Right kidney (tissue), 1 donor: ENCODE measurements around the gene ZFR2.

Experiments used
- DNase-seq: peaks from one replicate; pipeline ENCODE4 v3.0.0-alpha.2; 2016

The ZFR2 gene

DNA sequence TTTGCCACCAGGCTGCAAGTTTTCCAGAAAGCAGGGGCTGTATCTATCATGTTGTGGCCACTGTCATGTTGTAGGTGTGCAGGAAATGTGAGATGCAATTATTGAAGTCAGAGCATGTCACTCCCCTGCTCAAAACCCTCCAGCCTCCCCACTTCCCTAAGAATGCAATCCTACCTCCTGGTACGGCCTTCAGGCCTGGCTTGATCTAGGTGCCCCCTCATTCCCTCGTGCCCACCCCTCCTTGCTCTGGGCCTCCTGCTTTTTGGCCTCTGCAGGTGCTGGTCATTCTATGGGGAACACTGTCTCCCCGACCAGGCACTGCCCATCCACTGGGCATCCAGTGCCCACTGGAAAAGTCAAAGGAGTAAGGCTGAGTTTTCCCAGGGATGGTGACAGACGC is 54.2 kb downstream of the ZFR2 start:
- no peak for DNase-seq

DNA sequence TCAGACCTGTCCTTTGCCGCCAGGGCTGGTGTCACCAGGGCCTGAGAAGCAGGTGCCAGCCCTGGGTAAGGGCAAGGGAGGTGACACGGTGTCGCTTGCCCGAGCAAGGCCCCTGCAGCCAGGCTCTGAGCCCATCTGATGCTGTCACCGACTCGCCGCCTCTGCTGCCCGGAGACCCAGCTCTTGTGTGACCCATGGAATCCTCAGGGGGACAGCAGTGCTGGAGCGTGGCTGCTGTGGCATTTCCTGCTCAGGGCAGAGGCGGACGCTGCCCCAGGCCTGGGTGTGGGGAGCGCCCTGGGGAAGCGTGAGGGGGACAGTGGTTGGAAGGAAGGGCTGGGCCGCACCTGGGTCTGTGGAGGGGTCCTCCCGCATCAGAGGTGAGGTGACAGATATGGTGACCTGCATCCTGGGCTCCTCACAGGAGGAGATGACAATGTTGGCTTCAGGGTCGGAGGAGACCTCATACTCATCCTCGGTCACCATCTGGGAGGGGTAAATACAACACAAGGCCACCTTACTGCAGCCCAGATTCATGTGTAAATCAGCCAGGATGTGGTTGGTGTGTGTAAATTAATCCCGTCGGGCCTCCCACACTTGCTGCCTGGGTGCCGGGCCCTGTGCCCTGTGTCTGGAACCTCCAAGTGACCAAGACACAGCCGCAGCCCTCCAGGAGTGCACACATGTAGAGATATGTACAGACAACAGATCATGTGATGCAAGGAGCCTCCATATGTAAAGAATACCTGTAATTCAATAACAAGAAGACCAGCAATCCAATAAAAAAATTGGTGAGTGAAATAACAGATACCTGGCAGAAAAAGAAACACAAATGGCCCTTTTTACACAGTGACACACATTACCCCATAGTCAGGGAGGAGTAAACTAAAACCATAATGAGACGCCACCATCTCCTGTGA is 55.1 kb downstream of the ZFR2 start:
- DNase-seq, result no peak

DNA sequence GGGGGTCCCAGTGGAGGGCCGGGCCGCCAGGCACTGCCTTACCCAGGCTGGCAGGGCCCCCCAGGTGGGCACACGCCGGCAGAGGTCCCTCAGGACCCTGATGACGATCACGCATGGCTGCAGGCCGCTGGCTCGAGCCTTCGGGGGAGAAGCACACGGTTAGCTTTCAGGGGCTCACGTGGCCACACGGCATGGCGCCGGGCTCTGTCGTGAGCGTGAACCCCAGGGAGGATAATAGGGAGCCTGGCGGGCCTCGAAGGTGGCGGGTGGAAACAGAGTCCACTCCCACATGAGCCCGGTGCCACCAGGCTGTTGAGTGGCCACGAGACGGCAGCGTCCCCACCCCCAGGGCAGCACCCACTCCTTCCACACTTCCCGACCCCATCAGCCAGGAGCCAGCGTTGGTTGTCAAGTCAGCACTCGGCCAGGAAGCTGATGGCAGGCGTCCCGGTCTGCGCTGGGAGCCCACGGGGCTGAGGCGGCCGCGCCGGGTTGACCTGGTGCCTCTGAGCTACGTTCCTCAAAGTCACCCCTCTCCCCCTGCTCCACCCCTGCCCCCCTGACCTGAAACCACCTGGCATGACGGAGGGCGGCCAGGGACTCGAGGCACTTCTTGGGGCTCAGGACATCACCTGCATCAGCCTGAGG is 58.0 kb downstream of the ZFR2 start:
- no peak for DNase-seq

DNA sequence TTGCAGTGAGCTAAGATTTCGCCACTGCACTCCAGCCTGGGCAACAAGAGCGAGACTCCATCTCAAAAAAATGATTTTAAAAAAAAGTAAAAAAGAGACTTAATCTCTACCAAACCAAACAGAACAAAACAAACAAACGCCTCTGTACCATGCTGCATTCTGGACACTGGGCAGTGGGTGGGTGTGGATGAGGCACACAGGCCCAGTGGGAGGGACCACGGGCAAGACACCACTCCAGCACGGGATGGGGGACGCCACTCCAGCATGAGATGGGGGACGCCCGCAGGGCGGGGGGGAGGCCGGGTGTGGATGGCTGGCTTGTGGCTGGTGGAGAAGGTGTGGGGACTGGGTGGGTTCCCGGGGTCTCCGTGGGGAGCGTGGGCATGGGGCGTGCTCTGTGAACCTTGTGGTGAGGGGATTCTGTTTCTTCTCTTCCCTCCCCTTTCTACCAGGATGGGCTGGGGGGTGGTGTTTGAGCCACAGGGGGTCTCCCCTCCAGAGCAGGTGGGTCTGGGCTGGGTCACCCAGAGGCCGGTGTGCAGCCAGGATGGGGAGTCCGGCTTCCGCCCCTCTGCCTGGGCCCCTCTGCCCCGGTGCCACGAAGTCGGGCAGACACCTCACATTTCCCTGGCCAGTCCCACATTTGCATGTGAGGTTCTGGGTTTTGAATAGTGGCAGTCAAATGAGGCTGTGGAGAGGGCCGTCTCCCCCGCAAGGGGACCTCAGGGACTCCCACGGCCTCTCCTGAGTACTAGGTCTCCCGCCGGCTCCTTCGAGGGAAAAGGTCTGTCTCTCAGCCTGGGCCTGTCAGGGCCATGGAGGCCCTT is 58.7 kb downstream of the ZFR2 start:
- DNase-seq, result no peak

DNA sequence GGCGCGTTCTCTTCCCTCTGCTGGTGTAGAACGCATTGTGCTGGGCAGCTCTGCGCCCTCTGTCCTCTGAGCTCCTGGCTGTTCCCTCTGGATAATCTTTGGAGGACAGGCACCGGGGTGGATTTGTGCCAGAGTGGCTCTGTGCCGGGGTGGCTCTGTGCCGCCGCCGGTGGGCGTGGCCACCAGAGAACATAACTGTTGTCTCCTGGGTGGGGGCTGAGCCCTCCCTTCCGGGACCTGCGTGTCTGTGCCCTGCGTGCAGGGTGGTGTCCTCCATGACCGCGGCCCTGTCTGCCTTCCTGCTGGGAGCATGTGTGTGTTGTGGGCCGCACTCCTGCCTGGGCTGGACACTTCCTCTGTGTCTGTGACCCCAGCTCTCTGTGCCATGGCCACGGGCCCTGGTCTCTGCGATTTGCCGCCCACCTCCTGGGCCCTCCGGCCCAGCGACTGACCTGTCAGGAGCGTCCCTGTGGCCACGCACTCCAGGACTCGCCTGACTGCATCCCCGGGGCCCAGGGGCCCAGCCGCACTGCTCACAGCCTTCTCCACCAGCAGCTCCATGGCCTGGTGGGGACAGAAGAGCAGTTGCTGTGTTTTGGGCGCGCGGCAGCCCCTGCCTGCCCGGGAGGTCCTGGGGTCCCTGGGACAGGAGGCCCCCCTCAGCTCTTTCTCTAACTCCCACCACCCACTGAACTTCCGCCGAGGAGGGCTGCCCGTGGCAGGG is 60.3 kb downstream of the ZFR2 start:
- no peak for DNase-seq

DNA sequence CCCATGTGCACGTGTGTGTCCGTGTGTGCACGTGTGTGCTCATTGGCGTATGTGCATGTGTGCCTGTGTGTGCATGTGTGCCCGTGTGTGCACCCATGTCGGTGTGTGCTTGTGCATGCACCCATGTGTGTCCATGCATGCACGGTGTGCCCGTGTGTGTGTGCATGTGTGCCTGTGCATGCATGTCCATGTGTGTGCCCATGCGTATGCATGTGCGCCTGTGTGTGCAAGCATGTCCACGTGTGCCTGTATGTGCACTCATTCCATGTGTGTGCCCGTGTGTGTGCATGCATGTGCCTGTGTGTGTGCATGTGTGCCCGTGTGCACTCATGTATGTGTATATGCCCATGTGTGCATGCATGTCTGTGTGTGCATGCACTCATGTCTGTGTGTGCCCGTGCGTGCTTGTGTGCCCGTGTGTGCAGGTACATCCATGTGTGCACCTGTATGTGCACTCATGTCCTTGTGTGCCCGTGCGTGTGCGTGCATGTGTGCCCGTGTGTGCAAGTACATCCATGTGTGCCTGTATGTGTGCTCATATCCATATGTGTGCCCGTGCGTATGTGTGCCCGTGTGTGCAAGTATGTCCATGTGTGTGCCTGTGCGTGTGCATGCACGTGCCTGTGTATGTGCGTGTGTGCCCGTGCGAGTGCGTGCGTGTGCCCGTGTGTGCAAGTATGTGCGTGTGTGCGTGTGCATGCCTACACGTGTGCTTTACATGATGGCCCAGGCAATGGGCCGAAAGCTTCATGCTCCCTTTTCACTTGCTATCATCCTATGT is 61.1 kb downstream of the ZFR2 start:
- no peak for DNase-seq

DNA sequence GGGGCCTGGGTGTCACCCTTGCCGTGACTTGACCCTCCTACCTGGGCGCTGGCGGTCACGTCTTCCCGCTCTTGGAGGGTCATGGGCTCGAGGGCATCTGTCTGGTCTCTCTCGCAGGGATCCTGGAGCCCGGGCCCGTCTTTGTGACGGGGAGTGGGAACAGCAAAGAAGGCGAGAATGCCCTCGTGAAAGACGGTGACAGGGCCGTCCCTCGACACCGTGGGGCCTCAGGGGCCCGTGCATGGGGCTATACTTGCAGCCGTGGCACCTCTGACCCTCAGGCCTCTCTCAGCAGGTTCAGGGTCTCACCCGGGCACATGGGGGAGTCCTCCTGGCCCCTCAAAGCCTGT is 61.7 kb downstream of the ZFR2 start:
- DNase-seq, result no peak

DNA sequence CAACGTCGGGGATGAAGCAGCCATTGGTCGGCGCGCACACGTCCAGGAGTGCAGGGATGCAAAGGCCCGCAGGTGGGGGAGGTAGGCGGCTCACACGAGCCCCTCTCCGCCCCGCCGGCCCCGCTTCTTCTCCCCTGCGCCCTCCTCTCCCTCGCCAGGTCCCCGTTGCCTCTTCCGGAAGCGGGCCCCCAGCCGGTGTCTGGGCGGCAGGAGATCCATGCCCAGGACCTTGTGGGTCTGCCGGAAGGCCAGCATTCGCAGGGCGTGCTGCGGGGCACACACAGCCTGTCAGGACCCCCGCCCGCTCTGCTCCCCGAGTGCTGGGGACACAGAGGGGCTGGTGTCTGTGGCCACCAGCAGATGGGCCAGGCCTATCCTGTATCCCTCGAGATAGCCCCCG is 63.0 kb downstream of the ZFR2 start:
- no peak for DNase-seq

DNA sequence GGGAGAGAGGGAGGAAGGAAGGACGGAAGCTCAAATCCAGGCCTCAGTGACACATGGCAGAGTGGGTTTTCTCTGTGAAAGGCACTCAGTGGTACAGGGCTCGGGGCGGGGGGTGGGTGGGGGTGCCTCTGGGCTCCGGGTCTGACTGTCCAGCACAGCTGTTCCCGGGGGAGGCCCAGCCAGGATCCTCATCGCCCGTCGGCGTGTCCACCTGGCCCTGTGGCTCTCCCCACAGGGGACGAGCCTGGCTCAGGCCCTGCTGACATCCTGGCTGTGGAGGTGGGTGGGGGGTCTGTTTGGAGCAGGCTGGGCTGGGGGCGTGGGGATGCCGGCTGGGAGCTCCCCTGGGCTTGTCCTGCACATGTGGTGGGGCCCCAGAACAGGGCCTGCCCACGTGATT is 64.4 kb downstream of the ZFR2 start:
- no peak for DNase-seq

DNA sequence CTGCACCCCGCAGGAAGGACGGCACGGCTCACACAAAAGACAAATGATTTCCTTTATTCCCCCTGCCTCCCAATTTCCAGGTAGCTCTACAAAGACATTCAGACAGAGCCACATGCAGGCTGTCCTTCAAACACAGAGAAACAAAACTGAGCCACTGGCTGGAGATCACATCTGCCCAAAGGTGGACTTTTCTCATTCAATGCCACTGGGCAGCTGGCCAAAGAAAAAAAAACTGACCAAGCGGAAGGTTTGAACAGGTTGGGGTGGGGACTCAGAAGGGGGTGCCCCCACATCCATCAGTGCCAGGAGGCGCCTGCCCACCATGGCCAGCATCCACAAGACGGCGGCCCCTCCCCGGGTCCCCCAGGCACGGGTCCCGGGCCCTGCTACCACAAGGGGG is 64.9 kb downstream of the ZFR2 start:
- DNase-seq, result no peak

DNA sequence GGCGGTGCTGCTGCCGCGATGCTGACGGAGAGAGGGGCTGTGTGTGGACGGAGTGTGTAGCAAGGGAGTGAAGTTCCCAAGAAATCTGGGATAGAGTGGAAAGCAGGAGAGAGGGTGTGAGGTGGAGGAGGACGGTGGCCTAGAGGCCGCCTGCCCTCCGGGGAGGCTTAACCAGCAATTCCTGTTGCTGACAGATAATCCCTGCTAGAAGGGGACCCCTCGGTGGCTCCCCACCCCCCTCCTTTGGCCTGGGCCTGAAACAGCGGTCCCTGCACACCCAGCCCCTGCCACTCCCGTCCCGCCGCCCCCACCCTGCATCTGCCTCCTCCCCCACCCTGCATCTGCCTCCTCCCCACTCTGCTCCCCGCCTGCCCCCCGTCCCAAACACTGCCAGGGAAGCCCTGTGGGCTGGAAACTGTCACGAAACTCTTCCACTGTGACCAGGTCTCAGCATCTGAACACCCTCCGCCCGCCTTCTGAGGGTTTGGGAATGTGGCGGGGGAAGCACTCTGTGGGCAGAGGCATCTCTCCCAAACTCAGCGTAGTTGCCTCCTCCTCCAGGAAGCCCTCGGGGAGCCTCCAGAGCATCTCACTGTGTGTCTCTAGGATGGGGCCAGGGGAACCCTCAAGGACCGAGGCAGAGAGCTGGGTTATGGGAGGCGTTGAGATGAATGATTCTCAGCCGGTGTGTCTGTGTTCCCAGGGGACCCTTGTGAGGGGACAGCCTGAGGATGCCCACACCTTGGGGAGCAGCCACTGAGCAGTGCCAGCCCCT is 65.5 kb downstream of the ZFR2 start:
- DNase-seq, result no peak

DNA sequence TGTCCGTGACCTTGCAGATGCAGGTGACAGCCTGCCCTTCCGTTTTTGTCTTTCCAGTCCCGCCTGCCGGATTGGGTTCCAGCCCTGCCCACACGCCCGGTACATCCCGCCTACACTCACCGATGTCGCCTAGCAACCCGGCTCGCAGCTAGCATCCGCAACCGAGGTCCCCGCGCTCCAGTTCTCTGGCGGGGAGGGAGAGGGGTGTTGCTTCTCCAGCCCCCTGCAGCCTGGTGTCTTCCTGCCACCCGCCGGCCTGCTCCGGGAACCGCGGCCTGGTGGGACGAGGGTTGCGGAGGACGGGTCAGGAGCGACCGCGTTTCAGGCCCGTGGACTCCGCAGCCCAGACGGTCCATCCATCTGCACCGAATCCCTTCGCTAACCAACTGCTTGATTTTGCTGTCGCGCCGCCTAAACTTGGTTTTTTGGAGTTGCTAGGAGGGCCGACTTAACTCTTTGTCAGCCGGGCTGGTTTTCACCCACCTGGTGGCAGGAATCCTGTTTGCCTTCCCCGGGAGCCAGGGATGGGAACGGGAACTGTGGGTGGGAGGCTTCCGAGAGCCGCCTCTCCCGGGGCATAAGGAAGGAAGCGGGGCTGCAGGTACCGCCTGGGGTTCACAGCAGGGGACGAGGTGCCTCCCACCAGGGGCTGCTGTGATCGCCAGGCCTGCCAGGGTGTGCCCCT is 67.3 kb downstream of the ZFR2 start:
- peak; percentile 50 for DNase-seq

DNA sequence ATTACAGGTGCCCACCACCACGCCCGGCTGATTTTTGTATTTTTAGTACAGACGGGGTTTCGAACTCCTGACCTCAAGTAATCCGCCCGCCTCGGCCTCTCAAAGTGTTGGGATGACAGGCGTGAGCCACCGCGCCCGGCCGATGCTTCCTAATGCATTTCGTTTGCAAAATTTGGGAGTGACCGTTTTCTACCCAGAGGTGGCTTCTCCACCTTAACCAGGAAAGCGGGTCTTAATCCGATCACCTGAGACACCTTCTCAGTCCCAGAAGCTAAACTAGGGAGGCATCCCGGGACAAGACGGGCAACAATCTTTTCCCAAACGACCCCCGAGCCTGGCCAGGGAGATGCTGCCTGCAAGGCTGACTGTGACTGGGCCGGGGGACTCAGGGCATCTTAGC is 67.8 kb downstream of the ZFR2 start:
- DNase-seq, result no peak

DNA sequence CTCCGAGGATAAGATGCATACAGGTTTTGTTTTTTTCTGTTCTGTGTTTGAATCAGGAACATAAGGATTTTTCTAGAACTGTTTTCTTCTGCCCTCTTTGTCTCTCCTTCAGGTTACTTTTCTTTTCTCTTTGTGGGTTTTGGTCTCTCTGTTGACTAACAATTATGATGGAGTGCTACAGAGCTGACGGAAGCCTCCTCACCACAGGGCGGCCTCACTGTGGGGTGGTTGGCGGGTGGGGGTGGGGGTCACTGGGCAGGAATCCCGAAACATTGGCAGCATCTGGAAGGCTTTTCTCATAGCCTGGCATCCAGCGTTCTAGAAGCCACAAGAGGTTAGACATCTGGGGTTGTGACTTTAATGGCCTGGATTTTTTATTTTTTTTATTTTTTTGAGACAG is 70.7 kb downstream of the ZFR2 start:
- DNase-seq, result no peak

DNA sequence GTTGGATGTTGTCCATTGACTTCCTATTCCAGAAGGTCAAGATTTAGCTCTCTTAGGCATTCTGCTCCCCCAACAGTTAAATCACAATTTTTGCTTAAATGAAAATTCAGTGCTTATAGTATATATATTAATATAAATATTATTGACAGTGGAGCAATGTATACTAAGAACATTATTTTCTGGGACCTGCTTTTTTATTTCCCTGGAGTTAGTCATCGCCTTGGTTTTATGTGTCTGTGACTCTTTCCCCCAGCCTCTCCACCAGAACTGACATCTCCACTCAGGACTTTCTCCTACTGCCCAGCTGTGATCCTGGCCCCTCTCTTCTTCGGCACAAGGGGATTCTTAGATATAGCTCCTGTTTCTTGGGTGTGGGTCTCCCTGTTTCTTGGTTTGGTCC is 72.5 kb downstream of the ZFR2 start:
- DNase-seq, result no peak

DNA sequence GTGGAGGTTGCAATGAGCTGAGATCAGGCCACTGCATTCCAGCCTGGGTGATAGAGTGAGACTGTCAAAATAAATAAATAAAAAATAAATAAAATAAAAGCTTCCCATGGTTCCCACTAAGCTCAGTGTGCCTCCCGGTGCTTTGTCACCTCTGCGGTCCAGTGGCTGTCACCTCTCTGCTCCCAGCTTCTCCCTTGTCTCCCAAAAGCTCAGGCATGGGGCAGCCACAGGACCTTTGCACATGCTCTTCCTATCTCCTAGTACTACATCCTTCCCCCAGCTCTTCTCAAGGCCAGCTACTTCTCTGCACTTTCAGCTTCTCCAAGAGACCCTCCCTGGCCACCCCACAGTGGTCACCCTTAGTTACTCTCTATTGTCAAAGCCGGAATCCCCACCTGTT is 75.0 kb downstream of the ZFR2 start:
- no peak for DNase-seq

DNA sequence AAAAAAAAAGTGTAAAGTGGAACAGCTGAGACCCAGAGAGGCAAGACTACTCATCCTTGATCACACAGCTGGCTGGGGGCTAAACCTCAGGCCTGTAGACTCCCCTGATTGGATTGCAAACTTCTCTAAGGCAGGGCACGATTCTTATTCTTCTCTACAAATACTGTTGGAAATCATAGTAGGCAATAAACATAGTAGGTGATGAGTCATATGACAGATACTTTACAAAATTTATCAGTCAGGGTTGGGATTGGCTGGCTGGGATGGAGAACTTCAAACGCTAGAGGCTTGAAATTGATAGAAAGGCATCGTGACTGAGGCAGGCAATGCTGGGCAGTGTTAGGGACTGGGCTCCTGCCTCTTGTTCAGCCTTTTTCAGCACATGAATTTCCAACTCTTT is 76.7 kb downstream of the ZFR2 start:
- no peak for DNase-seq

DNA sequence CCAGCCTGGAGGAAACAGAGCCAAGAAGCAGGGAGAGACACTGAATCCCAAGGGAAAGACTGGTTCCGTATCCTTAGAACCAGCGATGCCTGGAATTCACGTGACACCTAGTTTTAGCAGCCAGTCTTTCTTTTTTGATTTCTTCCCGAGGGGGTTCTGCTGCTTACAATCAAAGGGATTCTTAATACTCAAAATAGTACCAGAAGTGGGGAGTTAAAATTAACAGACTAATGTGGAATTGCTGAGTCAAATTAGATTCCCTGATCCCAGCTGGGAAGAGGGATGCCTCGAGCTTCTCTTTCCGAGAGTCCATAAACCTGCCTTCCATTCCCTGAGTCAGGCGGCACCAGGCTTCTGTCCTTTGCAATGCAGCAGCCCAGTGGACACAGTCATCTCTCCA is 77.9 kb downstream of the ZFR2 start:
- no peak for DNase-seq

DNA sequence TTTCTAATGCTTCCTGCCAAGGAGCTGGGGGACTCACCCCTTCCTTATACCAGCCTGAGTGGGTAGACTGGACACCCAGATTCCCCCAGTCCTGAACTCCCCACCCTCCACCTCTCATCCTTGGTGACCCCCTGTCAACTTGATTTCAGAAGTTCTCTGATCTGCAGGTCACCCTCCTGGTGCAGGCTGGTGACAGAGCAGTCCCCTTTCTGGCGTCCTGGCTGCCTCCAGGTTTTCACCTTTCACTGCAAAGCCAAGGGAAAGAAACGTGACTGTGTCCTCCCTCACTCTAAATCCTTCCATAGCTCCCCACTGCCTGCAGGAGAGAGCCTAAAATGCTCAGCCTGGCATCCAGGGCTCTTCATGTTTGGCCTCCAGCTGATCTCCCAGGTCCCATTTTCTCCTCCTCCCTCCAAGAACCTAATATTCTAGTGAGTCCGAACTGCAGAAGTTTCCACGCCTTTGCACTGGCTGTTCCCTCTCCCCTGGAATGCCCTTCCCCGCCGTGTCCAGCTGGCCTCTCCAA is 78.6 kb downstream of the ZFR2 start:
- no peak for DNase-seq
